ENCODE measurements around the gene CEMIP.

DNA sequence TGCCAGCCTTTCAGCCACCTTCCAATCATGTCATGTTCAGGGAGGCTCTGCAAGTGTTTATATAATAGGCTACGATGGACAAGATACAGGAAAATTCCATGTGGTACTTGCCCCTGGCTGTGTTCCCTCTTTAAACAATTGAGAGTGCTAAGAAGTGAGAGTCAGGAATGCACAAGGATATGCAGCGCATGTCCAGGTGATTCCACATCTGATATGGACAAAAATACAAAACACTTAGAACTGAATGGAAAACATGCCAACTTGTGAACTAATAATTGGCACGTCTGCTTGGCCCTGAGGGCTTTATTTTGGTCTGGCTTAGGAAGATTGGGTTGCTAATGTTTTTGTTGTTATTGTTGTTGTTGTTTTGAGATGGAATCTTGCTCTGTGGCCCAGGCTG lies 100.9 kb downstream of the CEMIP start:
- TF ChIP-seq CTCF (IDR thresholded peaks at IDR 0.05) (no peak), POLR2A (IDR thresholded peaks at IDR 0.05) (no peak)
